Measurements from ENCODE around the gene SEMA4A.
"Not testable (repeated sequence)": the region's sequence is repeated elsewhere in the genome, so short reads cannot be mapped to it uniquely, and the experiment has no call there.

SEMA4A gene

DNA sequence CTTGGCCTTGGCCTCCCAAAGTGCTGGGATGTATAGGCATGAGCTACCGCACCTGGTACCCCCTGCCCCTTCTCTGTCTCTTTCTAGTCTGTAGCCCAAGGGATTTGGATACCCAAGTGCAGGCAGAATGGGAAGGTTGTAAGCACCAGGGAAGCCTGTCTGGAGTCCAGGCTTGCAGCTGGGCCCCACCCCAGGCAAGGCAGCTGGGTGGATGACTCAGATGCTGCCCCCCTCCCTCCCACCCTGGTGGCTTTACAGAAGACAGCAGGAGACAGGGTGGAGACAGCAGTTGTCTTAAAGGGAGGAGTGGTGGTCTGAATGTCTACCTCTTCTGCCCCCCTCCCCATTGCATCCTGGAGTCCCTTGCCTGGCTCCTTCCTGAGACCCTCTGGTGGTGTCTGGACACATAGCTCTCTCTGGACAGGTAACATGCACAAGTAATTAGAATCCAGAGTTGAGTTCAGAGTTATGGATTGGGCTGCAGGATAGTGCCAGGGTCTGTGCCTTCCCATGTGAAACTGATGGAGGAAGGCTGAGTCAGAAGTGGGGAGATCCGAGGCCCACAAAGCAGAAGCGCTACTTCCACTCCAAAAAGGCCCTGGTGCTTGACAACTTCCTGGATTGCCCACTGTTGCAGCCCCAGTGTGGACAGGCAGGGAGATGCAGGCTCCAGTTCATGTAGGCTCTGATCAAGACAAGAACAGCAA is 33.7 kb upstream of the SEMA4A start:
- TF ChIP-seq, protein P1, sequence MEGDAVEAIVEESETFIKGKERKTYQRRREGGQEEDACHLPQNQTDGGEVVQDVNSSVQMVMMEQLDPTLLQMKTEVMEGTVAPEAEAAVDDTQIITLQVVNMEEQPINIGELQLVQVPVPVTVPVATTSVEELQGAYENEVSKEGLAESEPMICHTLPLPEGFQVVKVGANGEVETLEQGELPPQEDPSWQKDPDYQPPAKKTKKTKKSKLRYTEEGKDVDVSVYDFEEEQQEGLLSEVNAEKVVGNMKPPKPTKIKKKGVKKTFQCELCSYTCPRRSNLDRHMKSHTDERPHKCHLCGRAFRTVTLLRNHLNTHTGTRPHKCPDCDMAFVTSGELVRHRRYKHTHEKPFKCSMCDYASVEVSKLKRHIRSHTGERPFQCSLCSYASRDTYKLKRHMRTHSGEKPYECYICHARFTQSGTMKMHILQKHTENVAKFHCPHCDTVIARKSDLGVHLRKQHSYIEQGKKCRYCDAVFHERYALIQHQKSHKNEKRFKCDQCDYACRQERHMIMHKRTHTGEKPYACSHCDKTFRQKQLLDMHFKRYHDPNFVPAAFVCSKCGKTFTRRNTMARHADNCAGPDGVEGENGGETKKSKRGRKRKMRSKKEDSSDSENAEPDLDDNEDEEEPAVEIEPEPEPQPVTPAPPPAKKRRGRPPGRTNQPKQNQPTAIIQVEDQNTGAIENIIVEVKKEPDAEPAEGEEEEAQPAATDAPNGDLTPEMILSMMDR (IDR thresholded peaks at IDR 0.05; ENCODE audit: borderline replicate concordance, control extremely low read depth, extremely low read depth, insufficient read depth, missing control alignments), result no peak
- DNase-seq (ENCODE audit: low spot score), result no peak
- in situ Hi-C loops (cut with MboI; ENCODE audit: low sequenced_read_pairs, unreplicated experiment), result no loop called here

DNA sequence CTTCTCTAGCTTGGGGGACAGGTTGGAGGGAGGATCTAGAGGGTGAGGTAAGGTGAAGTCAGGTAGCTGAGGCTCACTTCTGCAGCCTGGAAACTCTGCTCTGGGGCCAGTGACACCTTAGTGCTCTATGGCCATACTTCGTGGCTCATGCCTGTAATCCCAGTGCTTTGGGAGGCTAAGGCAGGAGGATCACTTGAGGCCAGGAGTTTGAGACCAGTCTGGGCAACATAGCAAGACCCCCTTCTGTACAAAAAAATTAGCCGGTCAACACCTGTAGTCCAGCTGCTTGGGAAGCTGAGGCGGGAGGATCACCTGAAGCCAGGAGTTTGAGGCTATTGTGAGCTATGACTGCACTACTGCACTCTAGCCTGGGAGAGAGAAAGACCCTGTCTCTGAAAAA is 33.1 kb upstream of the SEMA4A start:
- no peak for DNase-seq (ENCODE audit: low spot score)
- in situ Hi-C loops (cut with MboI; ENCODE audit: low sequenced_read_pairs, unreplicated experiment), result no loop called here
- TF ChIP-seq, protein P1 (IDR thresholded peaks at IDR 0.05; ENCODE audit: borderline replicate concordance, control extremely low read depth, extremely low read depth, insufficient read depth, missing control alignments), result no peak

DNA sequence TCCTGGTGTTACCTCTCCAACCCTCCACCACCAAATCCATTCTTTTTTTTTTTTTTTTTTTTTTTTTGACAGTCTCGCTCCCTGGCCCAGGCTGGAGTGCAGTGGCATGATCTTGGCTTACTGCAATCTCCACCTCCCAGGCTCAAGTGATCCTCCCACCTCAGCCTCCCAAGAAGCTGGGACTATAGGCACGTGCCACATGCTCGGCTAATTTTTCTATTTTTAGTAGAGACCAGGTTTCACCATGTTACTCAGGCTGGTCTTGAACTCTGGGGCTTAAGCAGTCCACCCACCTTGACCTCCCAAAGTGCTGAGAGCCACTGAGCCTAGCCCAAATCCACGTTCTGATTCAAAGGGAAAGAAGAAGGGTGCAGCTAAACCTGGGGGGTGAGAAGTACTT is 32.4 kb upstream of the SEMA4A start:
- in situ Hi-C loops (cut with MboI; ENCODE audit: low sequenced_read_pairs, unreplicated experiment); DNase-seq (ENCODE audit: low spot score): not testable (repeated sequence)

DNA sequence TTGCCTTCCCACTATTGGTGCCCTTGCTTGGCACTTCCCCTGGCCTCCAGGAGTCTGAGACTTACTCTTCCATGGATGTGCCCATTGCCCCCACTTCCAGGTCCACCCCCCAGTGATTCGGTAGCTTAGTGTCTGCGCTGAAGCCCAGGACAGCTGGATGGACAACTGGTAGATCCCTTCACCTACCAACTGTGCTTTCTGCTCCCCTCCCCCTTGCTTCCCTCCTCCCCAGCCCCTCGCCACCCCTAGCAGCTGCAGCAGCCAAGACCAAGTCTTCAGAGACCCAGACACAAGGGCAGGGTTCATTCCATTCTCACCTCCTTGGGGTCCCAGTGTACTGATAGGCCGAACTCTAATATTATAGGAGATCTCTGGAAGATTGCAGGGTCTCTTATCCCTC is 31.9 kb upstream of the SEMA4A start:
- DNase-seq (ENCODE audit: low spot score), result no peak
- TF ChIP-seq, protein P1 (IDR thresholded peaks at IDR 0.05; ENCODE audit: borderline replicate concordance, control extremely low read depth, extremely low read depth, insufficient read depth, missing control alignments), result no peak
- in situ Hi-C loops (cut with MboI; ENCODE audit: low sequenced_read_pairs, unreplicated experiment), result no loop called here

DNA sequence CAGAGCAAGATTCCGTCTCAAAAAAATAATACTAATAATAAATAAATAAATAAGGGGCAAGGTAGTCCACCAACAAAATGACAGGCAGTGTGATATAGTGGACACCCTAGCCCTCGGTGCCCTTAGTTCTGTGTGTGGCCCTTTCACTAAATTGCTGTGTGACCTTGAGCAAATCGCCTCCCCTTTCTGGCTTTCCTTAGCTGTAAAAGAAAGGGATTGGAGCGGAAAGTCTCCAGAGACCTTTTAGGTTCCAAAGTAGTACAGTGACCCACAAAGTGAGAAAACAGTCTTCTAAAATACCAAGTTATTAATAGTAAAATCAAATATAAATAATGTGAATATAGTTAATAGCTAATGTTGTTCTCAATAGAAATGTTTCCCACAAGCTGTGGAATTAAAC is 31.3 kb upstream of the SEMA4A start:
- no peak for DNase-seq (ENCODE audit: low spot score)
- TF ChIP-seq, protein P1 (IDR thresholded peaks at IDR 0.05; ENCODE audit: borderline replicate concordance, control extremely low read depth, extremely low read depth, insufficient read depth, missing control alignments), result no peak
- in situ Hi-C loops (cut with MboI; ENCODE audit: low sequenced_read_pairs, unreplicated experiment), result no loop called here

DNA sequence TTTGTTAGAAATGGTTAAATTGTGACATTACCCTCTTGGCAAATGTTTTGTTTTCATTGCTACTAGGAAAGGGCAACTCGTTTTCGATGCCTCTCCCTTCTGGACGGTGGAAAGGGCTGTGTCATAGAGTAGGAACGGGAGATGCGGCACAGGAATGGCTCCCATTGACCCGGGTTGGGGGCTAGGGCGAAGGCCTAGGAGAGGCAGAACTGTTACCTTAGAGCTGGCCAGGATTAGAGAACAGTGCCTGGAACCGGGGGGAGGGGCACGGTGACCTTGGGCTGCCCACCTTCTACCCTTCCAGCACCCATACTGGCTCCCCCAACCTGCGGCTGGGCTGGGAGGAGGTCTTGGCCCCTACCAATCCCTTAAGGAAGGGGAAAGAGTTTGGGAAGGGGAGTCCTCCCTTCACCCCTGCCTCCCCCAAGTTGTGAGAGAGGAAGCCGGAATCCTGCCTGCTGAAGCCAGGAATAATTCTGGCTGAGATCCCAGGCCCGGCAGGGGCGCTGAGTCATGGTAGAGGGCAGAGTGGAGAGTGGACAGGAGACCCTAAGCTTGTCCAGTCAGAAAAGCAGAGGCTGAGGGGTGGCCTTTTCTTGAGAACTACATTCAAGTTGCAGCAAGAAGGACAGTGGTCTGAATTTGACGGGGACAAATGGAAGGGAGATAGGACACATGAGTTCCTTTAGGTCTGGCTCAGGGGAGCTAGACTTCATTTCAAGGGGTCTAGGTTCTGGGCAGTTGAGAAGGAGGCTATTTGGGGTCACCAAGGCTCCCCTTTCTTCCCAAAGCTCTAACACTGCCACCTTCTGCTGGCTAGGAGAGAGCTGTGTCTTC is 30.6 kb upstream of the SEMA4A start:
- no peak for DNase-seq (ENCODE audit: low spot score)
- TF ChIP-seq, protein P1 (IDR thresholded peaks at IDR 0.05; ENCODE audit: borderline replicate concordance, control extremely low read depth, extremely low read depth, insufficient read depth, missing control alignments), result peak; percentile 37
- in situ Hi-C loops (cut with MboI; ENCODE audit: low sequenced_read_pairs, unreplicated experiment), result no loop called here

Data from GM13976 (cell line).